HG02981 (cell line): ENCODE results near the gene LY9.

Experiments
- ATAC-seq: cut with Tn5 transposase; IDR thresholded peaks from one replicate; pipeline ENCODE4 v1.9.1; 2021; ENCODE audit warnings: mild to moderate bottlenecking, moderate library complexity; ENCODE audit not compliant: unreplicated experiment

LY9 gene

DNA sequence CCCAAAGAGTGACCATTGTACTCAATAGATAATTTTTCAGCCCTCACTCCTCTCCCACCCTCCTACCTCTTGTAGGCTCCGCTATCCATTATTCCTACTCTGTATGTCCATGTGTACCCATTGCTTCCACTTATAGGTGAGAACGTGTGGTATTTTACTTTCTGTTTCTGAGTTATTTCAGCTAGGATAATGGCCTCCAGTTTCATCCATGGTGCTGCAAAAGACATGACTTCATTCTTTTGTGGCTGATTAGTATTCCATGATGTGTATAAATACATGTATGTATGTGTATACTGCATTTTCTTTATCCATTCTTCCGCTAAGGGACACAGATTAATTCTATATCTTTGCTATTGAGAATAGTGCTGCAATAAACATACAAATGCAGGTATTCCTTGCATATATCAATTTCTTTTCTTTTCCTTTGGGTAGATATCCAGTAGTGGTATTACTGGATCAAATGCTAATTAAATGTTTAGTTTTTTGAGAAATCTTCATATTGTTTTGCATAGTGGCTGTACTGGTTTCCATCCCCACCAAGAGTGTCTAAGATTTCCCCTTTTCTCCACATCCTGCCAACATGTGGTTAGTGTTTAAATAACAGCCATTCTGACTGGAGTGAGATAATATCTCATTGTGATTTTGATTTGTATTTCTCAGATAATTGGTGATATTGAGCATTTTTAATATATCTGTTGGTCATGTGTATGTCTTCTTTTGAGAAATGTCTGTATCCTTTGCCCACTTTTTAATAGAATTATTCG lies 4.9 kb downstream of the LY9 start:
- no peak for ATAC-seq

DNA sequence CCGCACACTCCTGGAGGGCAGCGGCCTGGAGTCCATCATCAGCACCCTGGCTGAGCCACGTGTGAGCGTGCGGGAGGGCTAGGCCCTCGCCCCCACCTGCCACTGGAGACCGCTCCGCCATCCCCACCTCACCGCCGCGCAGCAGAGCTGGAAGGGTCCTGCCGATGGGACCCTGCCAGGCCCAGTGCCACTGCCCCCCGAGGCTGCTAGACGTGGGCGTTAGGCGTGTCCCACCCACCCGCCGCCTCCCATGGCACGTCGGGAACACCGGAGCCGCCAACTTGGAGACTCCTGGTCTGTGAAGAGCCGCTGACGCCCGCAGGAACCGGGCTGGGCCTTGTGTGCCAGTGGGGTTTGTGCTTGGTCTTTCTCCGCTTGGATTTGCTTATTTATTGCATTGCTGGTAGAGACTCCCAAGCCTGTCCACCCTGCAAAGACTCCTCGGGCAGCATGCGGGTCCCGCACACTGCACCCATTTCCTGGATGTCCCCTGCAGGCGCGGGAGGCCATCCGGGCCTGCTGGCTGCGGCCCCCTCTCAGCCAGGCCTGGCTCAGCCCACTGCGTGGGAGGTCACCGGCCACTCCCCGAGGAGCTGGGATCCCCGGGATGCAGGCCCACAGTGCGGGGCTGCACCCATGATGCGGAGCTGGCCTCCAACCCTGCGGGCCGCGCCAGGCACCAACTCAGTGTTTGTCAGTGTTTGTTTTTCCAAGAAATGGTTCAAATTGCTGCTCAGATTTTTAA lies 6.0 kb downstream of the LY9 start:
- no peak for ATAC-seq

DNA sequence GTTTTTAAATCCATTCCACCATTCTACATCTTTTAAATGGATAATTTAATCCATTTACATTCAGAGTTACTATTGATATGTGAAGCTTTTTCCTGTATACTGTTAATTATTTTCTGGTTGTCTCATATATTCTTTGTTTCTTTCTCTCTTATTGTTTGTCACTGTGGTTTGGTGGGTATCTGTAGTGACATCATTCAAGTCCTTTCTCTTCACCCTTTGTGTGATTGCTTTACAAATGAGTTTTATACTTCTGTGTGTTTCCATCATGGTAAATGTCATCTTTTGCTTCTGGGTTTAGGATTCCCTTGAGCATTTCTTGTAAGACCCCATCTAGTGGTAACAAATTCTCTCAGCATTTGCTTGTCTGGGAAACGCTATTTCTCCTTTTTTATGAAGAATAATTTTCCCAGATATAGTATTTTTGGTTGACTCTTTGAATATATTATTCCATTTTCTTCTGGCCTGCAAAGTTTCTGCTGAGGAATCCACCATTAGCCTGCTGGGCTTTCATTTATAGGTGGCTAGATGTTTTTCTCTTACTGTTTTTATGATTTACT lies 10.2 kb downstream of the LY9 start:
- no peak for ATAC-seq

DNA sequence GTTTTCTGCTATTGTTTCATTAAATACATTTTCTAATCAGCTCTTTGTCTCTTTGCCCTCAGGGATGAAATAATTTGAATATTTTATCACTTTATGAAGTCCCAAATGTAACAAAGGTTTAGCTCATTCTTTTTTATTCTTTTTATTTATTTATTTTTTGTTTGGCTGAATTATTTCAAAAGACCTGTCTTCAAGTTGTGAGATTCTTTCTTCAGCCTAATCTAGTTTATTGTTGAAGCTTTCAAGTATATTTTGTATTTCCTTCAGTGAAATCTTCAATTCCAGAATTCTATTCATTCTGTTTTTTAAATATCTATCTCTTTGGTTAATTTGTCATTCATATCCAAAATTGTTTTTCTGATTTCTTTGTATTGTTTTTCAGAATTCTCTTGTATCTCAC lies 10.8 kb downstream of the LY9 start:
- ATAC-seq = no peak

DNA sequence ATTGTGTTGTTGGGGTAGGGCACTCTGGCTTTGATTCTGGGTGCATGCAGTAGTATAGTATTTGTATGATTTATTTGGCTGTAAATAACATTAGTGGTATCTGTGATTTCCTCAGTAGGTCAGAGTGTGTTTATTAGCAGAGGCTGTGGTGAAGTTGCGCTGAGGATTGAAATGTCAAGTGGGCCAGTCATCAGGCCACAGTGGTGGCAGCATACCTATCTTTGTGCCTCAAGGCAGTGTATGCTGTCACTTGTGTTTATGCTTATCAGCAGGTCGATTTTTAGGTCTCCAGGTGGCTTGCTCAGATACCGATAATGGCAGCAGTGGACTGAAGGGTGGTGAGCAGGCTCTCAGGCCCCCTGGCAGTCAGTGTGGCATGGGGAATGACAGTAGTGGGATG lies 11.3 kb downstream of the LY9 start:
- no peak for ATAC-seq

DNA sequence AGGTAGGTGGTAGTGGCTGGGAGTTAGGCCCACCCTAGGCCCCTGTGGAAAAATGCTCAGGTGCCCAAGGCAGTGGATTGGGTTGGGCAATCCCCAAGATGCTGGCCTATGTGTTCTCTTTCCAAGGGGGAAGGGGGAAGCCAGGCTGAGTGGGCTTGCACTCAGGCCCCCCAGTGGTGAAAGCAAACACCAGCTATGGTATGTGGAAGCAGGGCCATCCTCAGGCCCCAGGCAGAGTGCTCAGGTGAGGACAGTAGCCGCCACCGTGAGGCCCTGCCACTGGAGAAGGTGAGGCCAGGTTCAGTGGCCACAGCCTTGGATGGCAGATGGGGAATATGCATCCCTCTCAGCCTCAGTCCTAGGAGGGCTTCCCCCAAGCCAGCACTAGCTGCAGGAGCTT lies 11.8 kb downstream of the LY9 start:
- ATAC-seq = no peak

DNA sequence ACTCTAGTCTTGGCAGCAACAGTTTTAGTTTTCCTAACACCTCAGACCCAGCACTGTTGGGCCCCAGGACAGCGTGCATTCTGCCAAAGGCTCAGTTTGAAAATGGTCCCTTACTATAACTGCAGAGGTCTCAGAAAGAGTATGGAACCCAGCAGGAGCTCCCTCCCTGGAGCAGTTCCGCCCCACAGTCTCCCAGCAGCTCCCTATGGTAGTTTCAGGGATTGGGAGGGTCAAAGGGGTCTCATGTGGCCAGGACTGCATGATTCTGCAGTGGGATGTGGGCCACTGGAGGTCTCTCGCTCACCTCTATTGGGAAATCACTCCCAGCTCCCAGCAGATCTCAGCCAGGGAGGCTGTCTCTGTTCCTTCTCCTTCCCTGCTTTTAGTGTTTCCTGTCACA lies 12.3 kb downstream of the LY9 start:
- no peak for ATAC-seq

DNA sequence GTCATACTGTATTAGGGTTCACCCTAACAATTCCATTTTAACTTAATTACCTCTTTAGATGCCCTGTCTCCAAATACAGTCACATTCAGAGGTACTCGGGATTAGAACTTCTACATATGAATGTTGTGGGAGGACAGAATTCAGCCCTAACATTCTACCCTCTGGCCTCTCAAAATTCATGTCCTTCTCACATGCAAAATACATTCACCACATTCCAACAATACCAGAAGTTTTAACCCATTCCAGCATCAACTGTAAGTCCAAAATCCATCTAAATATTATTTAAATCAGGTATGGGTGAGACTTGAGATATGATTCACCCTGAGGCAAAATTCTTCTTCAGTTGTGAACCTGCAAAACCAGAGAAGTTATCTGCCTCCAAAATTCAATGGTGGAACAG lies 14.5 kb downstream of the LY9 start:
- no peak for ATAC-seq

DNA sequence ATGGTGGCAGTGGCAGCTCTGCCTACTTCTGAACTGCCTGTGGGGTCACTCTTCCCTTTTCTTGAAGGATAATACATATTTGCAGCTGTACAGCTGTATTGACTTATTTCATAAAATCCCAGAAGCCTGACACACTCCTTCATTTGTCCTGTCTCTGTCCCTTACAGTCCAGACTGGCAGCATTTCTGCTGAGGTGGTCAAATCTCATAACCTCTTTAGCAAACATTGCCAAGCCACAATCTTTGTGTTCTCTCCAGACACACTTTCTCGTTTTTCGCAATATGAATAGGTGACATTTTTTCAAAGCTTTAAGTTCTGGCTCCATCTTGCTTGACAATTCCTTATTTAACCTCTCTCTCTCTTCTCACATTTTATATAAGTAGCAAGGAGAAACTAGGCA lies 15.2 kb downstream of the LY9 start:
- ATAC-seq = no peak

DNA sequence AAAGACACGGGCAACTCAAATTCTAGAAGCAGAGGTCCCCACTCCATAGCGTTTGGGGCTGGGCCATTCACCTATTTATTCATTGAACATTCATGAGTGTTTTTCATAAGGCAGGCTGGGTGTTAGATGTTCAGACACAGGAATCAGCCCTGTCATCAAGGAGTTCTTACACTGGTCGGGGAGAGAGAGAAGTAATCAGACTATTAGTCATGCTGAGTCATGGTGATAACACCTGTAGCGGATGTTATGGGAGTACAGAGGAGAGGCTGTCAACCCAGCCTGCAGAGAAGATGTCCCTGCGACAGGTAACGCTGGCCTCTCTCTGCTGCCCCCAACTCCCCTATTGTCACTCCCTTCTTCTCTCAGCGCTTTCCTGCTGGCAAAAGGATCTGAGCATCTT lies 17.2 kb downstream of the LY9 start:
- no peak for ATAC-seq

DNA sequence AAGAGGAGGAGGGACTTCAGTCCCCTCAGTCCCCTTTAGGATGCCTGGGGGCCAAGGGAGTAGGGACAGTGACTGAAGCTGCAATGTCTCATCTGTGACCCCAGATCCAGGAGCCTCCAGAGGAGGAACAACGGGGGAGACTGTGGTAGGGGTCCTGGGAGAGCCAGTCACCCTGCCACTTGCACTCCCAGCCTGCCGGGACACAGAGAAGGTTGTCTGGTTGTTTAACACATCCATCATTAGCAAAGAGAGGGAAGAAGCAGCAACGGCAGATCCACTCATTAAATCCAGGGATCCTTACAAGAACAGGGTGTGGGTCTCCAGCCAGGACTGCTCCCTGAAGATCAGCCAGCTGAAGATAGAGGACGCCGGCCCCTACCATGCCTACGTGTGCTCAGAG lies 18.3 kb downstream of the LY9 start:
- no peak for ATAC-seq

DNA sequence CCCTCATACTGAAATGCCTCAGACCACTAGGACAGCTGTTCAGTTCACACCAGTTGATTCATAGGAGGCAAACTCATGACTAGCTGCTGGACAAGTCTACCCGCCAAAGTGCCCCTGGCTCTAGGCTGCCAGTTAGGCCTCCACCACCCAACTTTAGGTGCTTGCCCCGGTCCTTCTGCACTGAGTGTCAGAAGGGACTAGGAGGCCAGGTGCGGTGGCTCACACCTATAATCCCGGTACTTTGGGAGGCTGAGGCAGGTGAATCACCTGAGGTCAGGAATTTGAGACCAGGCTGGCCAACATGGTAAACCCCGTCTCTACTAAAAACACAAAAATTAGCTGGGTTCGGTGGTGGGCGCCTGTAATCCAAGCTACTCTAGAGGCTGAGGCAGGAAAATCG lies 18.9 kb downstream of the LY9 start:
- ATAC-seq = no peak

DNA sequence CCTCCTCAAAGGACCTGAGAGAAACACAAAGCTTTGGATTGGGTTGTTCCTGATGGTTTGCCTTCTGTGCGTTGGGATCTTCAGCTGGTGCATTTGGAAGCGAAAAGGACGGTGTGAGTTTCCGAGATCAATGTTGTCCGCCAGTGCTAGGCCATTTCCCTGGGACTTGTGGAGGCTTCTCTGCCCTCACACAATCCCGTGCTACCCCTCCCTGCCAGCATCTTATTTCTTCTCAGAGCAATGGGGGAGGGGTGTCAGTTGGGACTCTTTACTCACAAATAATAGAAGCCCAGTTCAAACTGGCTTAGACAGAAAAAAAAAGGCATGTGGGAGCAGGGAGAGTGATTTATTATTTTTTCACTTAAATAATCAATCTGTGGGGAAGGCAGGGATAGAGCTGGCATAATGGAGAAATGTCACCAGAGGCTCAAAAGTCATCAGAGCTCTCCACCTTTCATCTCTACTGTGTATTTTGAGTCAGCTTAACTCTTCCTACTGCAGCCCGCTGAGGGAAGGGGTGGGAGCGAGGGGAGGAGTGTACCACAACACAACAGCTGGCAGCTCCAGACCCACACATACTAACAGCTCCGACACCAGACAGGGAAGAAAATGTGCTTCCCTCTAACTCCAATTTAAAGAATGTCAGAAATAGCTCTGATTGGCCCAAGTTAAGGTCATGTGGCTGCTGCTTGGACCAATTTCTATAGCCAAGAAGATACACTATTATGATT lies 22.4 kb downstream of the LY9 start:
- no peak for ATAC-seq

DNA sequence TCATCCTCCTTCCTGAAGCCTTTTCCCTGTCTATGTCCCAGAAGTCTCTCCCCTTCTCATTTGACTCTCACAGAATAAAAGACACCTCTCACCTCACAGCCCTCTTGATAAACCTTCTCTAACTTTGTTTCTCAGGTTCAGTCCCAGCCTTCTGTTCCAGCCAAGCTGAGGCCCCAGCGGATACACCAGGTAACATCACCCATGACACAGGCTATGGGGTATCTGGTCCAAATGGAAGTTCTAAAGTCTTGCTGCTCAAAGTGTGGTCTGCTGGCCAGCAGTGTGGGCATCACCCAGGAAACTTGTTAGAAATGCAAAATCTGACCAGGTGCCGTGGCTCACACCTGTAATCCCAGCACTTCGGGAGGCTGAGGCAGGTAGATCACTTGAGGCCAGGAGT lies 23.2 kb downstream of the LY9 start:
- ATAC-seq = no peak

DNA sequence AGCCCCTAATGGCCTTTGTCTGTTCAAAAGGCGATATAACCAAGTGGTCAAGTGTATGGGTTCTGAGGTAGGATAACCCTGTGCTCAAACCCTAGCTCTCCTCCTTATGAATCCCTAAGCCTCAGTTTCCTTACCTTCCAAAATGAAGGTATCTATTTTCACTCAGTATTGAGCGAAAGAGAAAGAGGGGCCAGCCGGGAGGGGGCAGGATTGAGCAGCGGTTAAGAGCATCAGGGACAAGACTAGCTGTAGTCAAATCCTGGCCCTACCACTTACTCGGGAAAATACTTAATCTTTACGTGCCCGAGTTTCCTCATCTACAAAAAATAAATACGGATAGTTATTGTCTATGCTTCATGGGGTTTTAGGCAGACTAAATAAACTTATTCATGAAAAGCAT lies 25.7 kb downstream of the LY9 start:
- no peak for ATAC-seq

DNA sequence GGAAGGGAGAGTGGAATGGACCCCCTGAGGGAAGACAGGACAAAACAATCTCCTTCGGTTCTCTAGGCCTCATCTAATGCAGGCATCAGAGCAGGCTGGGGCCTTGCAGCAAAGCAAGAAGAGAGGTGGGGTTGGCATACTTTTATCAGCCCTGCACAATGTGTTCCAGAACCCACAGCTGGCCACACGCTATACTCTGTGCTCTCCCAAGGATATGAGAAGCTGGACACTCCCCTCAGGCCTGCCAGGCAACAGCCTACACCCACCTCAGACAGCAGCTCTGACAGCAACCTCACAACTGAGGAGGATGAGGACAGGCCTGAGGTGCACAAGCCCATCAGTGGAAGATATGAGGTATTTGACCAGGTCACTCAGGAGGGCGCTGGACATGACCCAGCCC lies 27.3 kb downstream of the LY9 start:
- no peak for ATAC-seq

DNA sequence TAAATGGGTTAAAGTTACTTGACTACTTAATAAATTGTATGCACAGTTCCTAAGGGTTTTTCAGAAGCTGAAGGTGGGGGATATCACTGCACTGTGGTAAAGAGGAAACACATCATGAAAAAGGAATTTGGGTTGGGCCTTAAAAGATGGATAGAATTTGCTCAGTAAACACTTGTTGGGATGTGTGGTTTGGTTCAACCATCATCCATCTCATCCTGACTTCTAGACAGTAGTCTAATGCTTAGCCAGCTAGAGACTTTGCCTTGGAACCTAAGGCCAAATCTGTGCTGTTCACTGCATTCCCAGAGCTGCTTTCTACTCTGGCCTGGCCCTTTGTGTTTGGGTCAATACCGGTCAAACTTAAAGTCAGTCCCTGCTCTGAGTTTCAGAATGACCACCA lies 30.6 kb downstream of the LY9 start:
- no peak for ATAC-seq

DNA sequence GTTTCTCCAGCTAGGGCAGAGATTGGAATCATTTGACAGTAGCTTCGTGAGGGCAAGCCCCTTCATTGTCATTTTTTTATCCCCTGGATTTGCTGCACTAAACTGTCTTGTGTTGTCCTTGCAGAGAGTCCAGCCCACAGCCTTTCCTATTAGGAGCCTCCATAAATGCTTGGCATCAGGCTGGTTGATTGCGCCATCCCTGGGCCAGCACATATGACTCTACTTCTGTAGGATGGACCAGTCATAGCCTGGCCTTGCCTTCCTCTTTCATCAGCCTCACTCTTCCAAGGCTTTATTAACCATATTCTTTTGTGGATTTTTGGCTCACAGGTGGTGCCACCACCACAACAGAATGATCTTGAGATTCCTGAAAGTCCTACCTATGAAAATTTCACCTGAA lies 31.4 kb downstream of the LY9 start:
- no peak for ATAC-seq

DNA sequence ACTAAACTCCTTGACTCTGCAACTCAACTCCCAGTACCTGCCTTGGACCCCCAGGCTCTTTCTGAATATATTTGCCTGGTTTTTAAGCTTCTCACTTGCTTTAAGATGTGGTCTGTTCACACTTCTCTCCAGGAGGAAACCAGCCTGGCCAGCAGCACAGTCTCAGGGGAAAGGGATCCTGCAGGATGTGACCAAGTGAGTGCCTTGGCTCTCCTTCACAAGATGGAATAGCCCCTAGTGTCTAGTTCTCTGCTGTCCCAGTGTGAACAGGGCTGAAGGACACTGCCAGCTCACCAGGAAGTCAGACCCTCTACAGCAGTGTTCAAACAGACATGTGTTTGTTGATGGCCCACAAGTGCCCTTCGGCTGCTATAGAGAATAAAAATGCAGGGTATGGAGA lies 33.8 kb downstream of the LY9 start:
- no peak for ATAC-seq

DNA sequence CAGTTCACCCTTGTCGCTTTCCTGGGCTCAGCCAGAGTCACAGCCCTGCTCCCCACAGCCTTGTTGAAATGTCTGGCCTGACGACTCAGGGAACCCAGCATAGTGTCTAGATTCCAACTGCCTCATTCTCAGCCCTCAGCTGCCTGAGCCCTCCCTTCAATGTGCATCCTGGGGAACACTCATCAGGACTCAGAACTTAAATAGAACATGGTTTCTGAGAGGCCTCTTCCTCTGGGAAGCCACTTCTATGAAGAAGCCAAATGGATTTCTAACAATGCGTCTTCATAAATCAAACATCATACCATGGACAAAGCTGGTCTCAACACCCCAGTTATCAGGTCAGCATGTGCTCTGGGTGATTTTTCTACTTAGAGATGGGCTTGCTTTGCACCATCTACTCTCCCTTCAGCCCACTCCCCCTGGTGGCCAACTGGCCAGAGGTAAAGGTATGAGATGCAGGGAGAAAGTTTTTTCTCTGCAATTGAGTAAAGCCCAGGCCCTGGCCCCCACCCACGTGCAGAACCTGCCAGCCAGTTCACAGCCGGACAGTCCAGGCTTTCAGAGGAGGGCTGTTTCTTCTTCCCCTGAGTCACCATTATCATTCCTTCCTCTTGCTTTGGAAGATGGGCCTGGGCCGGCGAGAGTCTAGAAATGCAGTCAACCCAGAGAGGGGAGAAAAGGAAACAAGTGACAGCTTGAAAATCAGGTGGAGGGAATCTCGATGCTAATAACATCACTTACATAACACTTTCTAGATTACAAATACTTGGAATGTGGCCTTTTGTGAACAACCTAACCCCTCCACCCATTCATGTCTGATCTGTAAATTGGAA lies 34.6 kb downstream of the LY9 start:
- no peak for ATAC-seq
